ENCODE measurements around the gene WDR46.

DNA sequence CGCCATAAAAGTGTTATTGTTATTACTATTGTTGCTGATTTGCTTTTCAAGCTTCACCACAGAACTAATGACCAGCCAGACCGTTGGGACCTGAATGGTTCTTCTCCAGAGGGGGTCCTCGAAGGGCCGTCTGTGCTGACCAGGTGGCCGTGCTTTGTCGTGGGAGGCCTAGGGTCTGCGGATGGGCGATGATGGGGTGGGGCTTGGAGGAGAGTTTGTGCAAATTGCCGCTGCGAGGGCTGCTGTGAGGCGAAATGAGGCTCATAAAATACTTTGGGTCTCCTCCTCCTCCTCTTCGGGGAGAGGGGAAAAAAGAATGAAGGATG is 34.5 kb upstream of the WDR46 start:
- TF ChIP-seq, protein P1, sequence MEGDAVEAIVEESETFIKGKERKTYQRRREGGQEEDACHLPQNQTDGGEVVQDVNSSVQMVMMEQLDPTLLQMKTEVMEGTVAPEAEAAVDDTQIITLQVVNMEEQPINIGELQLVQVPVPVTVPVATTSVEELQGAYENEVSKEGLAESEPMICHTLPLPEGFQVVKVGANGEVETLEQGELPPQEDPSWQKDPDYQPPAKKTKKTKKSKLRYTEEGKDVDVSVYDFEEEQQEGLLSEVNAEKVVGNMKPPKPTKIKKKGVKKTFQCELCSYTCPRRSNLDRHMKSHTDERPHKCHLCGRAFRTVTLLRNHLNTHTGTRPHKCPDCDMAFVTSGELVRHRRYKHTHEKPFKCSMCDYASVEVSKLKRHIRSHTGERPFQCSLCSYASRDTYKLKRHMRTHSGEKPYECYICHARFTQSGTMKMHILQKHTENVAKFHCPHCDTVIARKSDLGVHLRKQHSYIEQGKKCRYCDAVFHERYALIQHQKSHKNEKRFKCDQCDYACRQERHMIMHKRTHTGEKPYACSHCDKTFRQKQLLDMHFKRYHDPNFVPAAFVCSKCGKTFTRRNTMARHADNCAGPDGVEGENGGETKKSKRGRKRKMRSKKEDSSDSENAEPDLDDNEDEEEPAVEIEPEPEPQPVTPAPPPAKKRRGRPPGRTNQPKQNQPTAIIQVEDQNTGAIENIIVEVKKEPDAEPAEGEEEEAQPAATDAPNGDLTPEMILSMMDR (IDR thresholded peaks at IDR 0.05), result no peak
- TF ChIP-seq POLR2A (IDR thresholded peaks at IDR 0.05), result no peak
